ENCODE measurements around the gene UCKL1. TPM values are rescaled to one million over a fixed set of nuclear protein-coding genes. Genes with fewer than 3 reads are reported as not detected.
"Not testable (repeated sequence)": the region's sequence is repeated elsewhere in the genome, so short reads cannot be mapped to it uniquely, and the experiment has no call there.

UCKL1 gene
- total and polyA plus RNA-seq, 7 experiments from 2014 or later, result 20.5 to 49.0 (median 44.8) TPM

DNA sequence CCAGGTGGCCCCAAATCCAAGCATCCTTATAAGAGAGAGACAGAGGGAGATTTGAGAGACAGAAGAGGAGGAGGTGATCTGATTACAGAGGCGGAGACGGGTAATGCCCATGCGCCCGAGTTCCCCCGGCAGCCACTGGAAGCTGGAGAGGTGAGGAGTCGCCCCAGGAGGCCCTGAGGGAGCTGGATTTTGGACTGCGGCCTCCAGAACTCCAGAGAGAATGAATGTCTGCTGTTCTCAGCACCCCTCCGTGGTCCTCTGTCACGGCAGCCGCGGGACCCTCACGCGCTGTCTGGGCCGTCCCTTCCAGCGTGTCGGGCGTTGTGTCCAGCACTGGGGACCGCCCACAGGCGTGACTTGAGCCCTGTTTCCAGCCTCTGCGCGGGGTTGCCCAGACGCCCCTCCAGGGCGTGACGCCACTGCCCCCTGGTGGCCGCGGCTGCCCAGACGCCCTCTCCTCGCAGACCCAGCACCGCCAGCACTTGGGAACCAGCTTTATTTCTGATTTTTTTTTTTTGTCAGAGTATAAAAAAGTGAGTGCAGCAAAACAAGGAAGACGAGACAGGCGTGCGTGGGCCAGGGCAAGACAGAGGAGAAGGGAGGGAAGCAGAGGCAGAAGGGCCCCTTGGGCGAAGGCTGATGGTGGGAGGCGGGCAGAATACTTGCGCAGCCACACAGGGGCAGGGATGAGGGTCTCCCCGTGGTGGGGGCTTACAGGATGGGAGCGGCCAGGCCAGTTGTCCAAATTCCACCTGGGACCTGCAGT lies 17.6 kb upstream of the UCKL1 start:
- peak; percentile 81 for ATAC-seq
- DNase-seq, result peak; percentile 59 to 89 (median 78)
- H3K4me1 Mint-ChIP-seq, result peaks cover 34 to 63% (median 54%) of the 10 kb centered on the region in 7 donors
- peaks cover 0 to 2% (median 0%) of the 10 kb centered on the region in 5 donors for H3K27me3 Mint-ChIP-seq
- no peaks in the 10 kb centered on the region for H3K27me3 ChIP-seq (ENCODE audit: control insufficient read depth in 2 of 2, insufficient read depth in 2 of 2, low read length in 2 of 2)
- peak overlapping the region; percentile 35 for H3K27ac ChIP-seq (ENCODE audit: low read depth, low read length)
- H3K9me3 ChIP-seq (ENCODE audit: control insufficient read depth in 2 of 3, low read length in 3 of 3), result no peaks in the 10 kb centered on the region
- no peak overlapping the region for H3K4me3 ChIP-seq (ENCODE audit: low read length)
- peak overlapping the region; percentile 16 to 88 (median 71) for H3K27ac Mint-ChIP-seq
- peak overlapping the region in 5 of 10 donors; percentile 7 to 71 (median 36) for H3K4me3 Mint-ChIP-seq
- peaks cover 16 to 36% of the 10 kb centered on the region in 2 donors for H3K4me1 ChIP-seq (ENCODE audit: control insufficient read depth in 2 of 2, insufficient read depth in 2 of 2, low read length in 2 of 2)
- no peaks in the 10 kb centered on the region for H3K9me3 Mint-ChIP-seq
- peaks cover 0 to 20% (median 3%) of the 10 kb centered on the region in 5 donors for H3K36me3 Mint-ChIP-seq
- POLR2A ChIA-PET, result interaction anchor here (0.9 to 1.4 kb wide), 5 partner anchors 15 to 346 kb away, joined by 3 to 4 read pairs (median 4); no protein-coding TSS in a partner anchor
- intact Hi-C loops (cut with micrococcal nuclease), result loop anchor here (1.0 to 5.0 kb wide), 11 partner anchors 18 to 702 kb away; partner anchors contain the start of genes ARFRP1 (in 2 of the 2), ARFGAP1 (in 1 of the 2), PTK6 (in 1 of the 2) and UCKL1 (in 1 of the 2)
- peaks cover 0 to 14% (median 0%) of the 10 kb centered on the region in 3 experiments for H3K36me3 ChIP-seq (ENCODE audit: control insufficient read depth in 2 of 3, insufficient read depth in 3 of 3, low read length in 3 of 3)
- CTCF ChIA-PET, result interaction anchor here (0.6 to 1.8 kb wide), 18 partner anchors 8 to 751 kb away, joined by 3 to 8 read pairs (median 3); partner anchors contain the start of genes OPRL1 and UCKL1

DNA sequence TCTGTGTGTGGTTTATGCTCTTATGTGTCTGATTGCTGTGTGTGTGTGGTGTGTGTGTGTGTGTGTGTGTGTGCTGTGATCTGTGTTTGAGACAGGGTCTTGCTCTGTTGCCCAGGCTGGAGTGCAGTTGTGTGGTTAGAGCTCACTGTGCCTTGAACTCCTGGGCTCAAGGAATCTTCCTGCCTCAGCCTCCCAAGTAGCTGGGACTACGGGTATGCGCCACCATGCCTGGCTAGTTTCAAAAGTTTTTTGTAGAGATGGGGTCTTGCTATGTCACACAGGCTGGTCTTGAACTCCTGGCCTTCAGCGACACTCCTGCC lies 16.9 kb upstream of the UCKL1 start:
- H3K27ac ChIP-seq (ENCODE audit: low read depth, low read length), result no peak overlapping the region
- DNase-seq (no peak), ATAC-seq (no peak)
- Mint-ChIP-seq H3K4me3 (peak overlapping the region in 1 of 10 donors; percentile 21), H3K9me3 (no peaks in the 10 kb centered on the region), H3K27ac (peak overlapping the region in 7 of 9 donors; percentile 2 to 88 (median 38)), H3K27me3 (peaks cover 0 to 2% (median 0%) of the 10 kb centered on the region in 5 donors), H3K4me1 (peaks cover 31 to 65% (median 57%) of the 10 kb centered on the region in 7 donors), H3K36me3 (peaks cover 0 to 25% (median 3%) of the 10 kb centered on the region in 5 donors)
- no peaks in the 10 kb centered on the region for H3K9me3 ChIP-seq (ENCODE audit: control insufficient read depth in 2 of 3, low read length in 3 of 3)
- ChIA-PET CTCF (interaction anchor here (0.6 to 1.8 kb wide), 12 partner anchors 9 to 750 kb away, joined by 3 to 8 read pairs (median 3); partner anchors contain the start of genes OPRL1 and UCKL1), POLR2A (interaction anchor here (0.9 to 1.4 kb wide), 5 partner anchors 14 to 345 kb away, joined by 3 to 4 read pairs (median 4); no protein-coding TSS in a partner anchor)
- H3K36me3 ChIP-seq (ENCODE audit: control insufficient read depth in 2 of 3, insufficient read depth in 3 of 3, low read length in 3 of 3), result peaks cover 0 to 14% (median 0%) of the 10 kb centered on the region in 3 experiments
- no peaks in the 10 kb centered on the region for H3K27me3 ChIP-seq (ENCODE audit: control insufficient read depth in 2 of 2, insufficient read depth in 2 of 2, low read length in 2 of 2)
- H3K4me3 ChIP-seq (ENCODE audit: low read length), result no peak overlapping the region
- H3K4me1 ChIP-seq (ENCODE audit: control insufficient read depth in 2 of 2, insufficient read depth in 2 of 2, low read length in 2 of 2), result peaks cover 17 to 33% of the 10 kb centered on the region in 2 donors
- intact Hi-C loops (cut with micrococcal nuclease), result loop anchor here (1.0 to 5.0 kb wide), 6 partner anchors 64 to 701 kb away; partner anchors contain the start of genes ARFRP1 (in 2 of the 2), ARFGAP1 (in 1 of the 2), PTK6 (in 1 of the 2) and ZGPAT (in 1 of the 2)

DNA sequence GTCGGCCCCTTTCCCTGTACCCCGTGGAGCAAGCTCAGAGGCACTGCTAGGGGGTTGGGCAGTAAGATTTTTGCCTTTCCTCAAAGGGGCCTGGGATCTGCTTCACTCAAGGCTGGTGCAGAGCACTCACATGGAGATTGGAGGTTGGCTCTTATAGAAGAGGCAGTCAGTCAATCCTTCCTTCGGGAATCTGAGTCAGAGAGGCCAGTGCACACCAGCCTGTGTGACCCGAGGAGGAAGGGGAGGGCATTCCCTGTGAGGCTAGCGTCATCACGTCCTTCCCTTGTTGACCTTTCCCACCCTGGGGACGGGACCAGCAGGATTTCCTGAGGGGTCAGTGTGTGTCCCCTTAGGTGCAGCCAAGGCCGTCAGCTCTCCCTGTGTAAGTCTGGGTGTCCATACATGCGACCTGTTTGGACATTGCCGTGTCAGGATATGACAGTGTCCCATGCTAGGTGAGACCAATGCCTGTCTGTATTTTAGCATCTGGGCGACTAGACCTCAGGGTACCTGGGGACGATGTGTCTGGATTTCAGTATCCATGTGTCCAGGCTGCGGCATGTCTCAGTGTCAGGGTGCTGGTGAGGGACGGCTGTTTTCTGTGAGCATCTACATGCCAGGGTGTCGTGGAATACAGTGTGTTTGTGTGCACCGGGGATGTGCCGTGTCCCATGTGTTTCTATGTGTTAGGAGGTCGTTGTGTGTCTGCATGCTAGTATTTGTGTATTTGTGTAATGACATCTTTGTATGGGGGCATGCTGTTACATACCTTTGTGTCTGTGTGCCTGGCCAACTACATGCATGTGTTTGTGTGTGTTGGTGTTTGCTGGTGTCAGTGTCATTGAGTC lies 16.3 kb upstream of the UCKL1 start:
- Mint-ChIP-seq H3K4me3 (peak overlapping the region in 4 of 10 donors; percentile 6 to 91 (median 56)), H3K27me3 (peaks cover 0 to 2% (median 0%) of the 10 kb centered on the region in 5 donors), H3K9me3 (no peaks in the 10 kb centered on the region), H3K27ac (peak overlapping the region in 7 of 9 donors; percentile 2 to 82 (median 41)), H3K36me3 (peaks cover 0 to 30% (median 3%) of the 10 kb centered on the region in 5 donors), H3K4me1 (peaks cover 25 to 61% (median 53%) of the 10 kb centered on the region in 7 donors)
- intact Hi-C loops (cut with micrococcal nuclease), result loop anchor here (1.0 to 5.0 kb wide), 6 partner anchors 63 to 700 kb away; partner anchors contain the start of genes ARFRP1 (in 2 of the 2), ARFGAP1 (in 1 of the 2), PTK6 (in 1 of the 2) and ZGPAT (in 1 of the 2)
- Histone ChIP-seq H3K27ac (ENCODE audit: low read depth, low read length) (no peak overlapping the region), H3K4me1 (ENCODE audit: control insufficient read depth in 2 of 2, insufficient read depth in 2 of 2, low read length in 2 of 2) (peaks cover 11 to 27% of the 10 kb centered on the region in 2 donors), H3K36me3 (ENCODE audit: control insufficient read depth in 2 of 3, insufficient read depth in 3 of 3, low read length in 3 of 3) (peaks cover 0 to 19% (median 0%) of the 10 kb centered on the region in 3 experiments), H3K27me3 (ENCODE audit: control insufficient read depth in 2 of 2, insufficient read depth in 2 of 2, low read length in 2 of 2) (no peaks in the 10 kb centered on the region), H3K9me3 (ENCODE audit: control insufficient read depth in 2 of 3, low read length in 3 of 3) (no peaks in the 10 kb centered on the region), H3K4me3 (ENCODE audit: low read length) (no peak overlapping the region)
- DNase-seq, result no peak
- ATAC-seq, result no peak
- CTCF ChIA-PET, result interaction anchor here (0.7 to 1.8 kb wide), 10 partner anchors 10 to 433 kb away, joined by 3 to 8 read pairs (median 4); partner anchors contain the start of genes OPRL1 and UCKL1
- POLR2A ChIA-PET, result interaction anchor here (0.8 to 1.4 kb wide), 2 partner anchors 14 to 356 kb away, joined by 3 to 4 read pairs; no protein-coding TSS in a partner anchor

DNA sequence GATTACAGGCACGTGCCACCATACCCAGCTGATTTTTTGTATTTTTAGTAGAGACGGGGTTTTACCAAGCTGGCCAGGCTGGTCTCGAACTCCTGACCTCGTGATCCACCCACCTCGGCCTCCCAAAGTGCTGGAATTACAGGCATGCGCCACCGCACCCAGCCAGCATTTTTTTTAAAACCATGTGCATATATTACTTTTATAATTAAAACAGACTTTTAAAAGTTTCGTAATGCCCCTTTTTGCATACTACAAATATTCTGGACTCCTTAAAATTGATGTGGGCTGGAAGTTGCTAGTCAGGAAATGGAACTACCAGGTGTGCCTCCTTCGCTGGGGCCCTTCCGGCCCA lies 15.7 kb upstream of the UCKL1 start:
- CTCF ChIA-PET, result interaction anchor here (0.7 to 1.5 kb wide), 2 partner anchors 186 to 432 kb away, joined by 4 to 5 read pairs; no protein-coding TSS in a partner anchor
- ATAC-seq; DNase-seq; H3K27ac ChIP-seq (ENCODE audit: low read depth, low read length); H3K9me3 ChIP-seq (ENCODE audit: control insufficient read depth in 2 of 3, low read length in 3 of 3); H3K9me3 Mint-ChIP-seq; H3K4me3 ChIP-seq (ENCODE audit: low read length); H3K27me3 Mint-ChIP-seq; POLR2A ChIA-PET; H3K27me3 ChIP-seq (ENCODE audit: control insufficient read depth in 2 of 2, insufficient read depth in 2 of 2, low read length in 2 of 2): not testable (repeated sequence)
- Mint-ChIP-seq H3K4me3 (peak overlapping the region in 3 of 10 donors; percentile 25 to 91 (median 88)), H3K36me3 (peaks cover 0 to 30% (median 3%) of the 10 kb centered on the region in 5 donors), H3K27ac (peak overlapping the region in 7 of 9 donors; percentile 32 to 76 (median 43)), H3K4me1 (peaks cover 19 to 55% (median 48%) of the 10 kb centered on the region in 7 donors)
- intact Hi-C loops (cut with micrococcal nuclease), result loop anchor here (2.0 to 5.0 kb wide), 5 partner anchors 65 to 700 kb away; partner anchors contain the start of genes ARFRP1 (in 2 of the 2), ARFGAP1 (in 1 of the 2), PTK6 (in 1 of the 2) and ZGPAT (in 1 of the 2)
- H3K4me1 ChIP-seq (ENCODE audit: control insufficient read depth in 2 of 2, insufficient read depth in 2 of 2, low read length in 2 of 2), result peaks cover 9 to 21% of the 10 kb centered on the region in 2 donors
- peaks cover 0 to 25% (median 0%) of the 10 kb centered on the region in 3 experiments for H3K36me3 ChIP-seq (ENCODE audit: control insufficient read depth in 2 of 3, insufficient read depth in 3 of 3, low read length in 3 of 3)

GRCh38 chr20:63970714-63971431 lies 14.7 kb upstream of the UCKL1 start:
- Histone ChIP-seq H3K4me1 (ENCODE audit: control insufficient read depth in 2 of 2, insufficient read depth in 2 of 2, low read length in 2 of 2) (peaks cover 9 to 18% of the 10 kb centered on the region in 2 donors), H3K36me3 (ENCODE audit: control insufficient read depth in 2 of 3, insufficient read depth in 3 of 3, low read length in 3 of 3) (peaks cover 0 to 35% (median 6%) of the 10 kb centered on the region in 3 experiments), H3K27ac (ENCODE audit: low read depth, low read length) (no peak overlapping the region), H3K4me3 (ENCODE audit: low read length) (no peak overlapping the region), H3K27me3 (ENCODE audit: control insufficient read depth in 2 of 2, insufficient read depth in 2 of 2, low read length in 2 of 2) (no peaks in the 10 kb centered on the region), H3K9me3 (ENCODE audit: control insufficient read depth in 2 of 3, low read length in 3 of 3) (peaks cover 0 to 8% (median 0%) of the 10 kb centered on the region in 3 experiments)
- ChIA-PET CTCF (interaction anchor here (1.5 kb wide), 1 partner anchor 185 kb away, joined by 5 read pairs; no protein-coding TSS in a partner anchor), POLR2A (interaction anchor here (0.7 to 1.0 kb wide), 2 partner anchors 185 to 269 kb away, joined by 3 to 4 read pairs; no protein-coding TSS in a partner anchor)
- peaks cover 0 to 2% (median 0%) of the 10 kb centered on the region in 5 donors for H3K27me3 Mint-ChIP-seq
- H3K9me3 Mint-ChIP-seq, result no peaks in the 10 kb centered on the region
- intact Hi-C loops (cut with micrococcal nuclease), result loop anchor here (5.0 kb wide), 4 partner anchors 64 to 699 kb away; partner anchors contain the start of genes ARFGAP1 (in 1 of the 2), ARFRP1 (in 1 of the 2), PTK6 (in 1 of the 2) and ZGPAT (in 1 of the 2)
- H3K4me3 Mint-ChIP-seq, result peak overlapping the region; percentile 55 to 91 (median 70)
- ATAC-seq, result no peak
- peaks cover 0 to 33% (median under 1%) of the 10 kb centered on the region in 5 donors for H3K36me3 Mint-ChIP-seq
- H3K27ac Mint-ChIP-seq, result peak overlapping the region; percentile 16 to 76 (median 59)
- peak in 1 of 9 donors; percentile 2 for DNase-seq
- peaks cover 9 to 45% (median 38%) of the 10 kb centered on the region in 7 donors for H3K4me1 Mint-ChIP-seq
